ENCODE measurements around the gene SPDL1. TPM values are rescaled to one million over a fixed set of nuclear protein-coding genes. Genes with fewer than 3 reads are reported as not detected.

The SPDL1 gene
- total and polyA plus RNA-seq, 4 donors, result 0.89 to 11.5 (median 3.0) TPM

DNA sequence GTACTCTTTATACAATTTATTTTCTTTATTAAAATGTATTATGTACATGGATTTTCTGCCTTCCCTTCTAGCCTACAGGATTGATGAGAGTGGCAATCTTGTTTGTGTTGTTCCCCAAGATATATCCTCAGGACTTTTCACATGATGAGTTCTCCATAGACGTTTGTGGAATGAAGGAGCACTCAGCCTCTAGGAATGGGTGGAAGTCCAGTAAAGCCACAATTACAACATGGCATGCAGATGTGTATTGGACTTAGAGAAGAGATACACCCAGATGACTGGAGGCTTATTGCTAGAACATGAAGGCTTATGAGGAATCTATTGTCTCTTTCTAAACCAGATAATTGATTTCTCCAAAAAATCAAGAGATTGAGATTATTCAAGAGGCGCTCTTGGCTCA is 45.3 kb downstream of the SPDL1 start:
- Histone ChIP-seq H3K4me1 (ENCODE audit: control insufficient read depth in 4 of 4, insufficient read depth in 4 of 4, low read length in 3 of 4) (no peaks in the 10 kb centered on the region), H3K27me3 (ENCODE audit: control insufficient read depth in 4 of 4, insufficient read depth in 4 of 4, low read length in 3 of 4) (no peaks in the 10 kb centered on the region), H3K9ac (ENCODE audit: low read depth in 1 of 2, low read length in 2 of 2) (no peak overlapping the region), H3K27ac (ENCODE audit: low read depth in 1 of 2, low read length in 2 of 2) (no peak overlapping the region), H3K36me3 (ENCODE audit: control insufficient read depth in 4 of 4, insufficient read depth in 3 of 4, low read depth in 1 of 4, low read length in 3 of 4) (no peaks in the 10 kb centered on the region), H3K9me3 (ENCODE audit: control insufficient read depth in 4 of 4, low read length in 3 of 4) (no peaks in the 10 kb centered on the region), H3K4me3 (ENCODE audit: low read depth in 1 of 3, low read length in 3 of 3) (no peak overlapping the region)
- DNase-seq (ENCODE audit: low spot score), result no peak
- TF ChIP-seq SP1 (IDR thresholded peaks at IDR 0.05), result no peak
- no peak for TF ChIP-seq NR2F2 (IDR thresholded peaks at IDR 0.05)
- TF ChIP-seq RAD21 (IDR thresholded peaks at IDR 0.05), result no peak
- TF ChIP-seq FOXA1 (IDR thresholded peaks at IDR 0.05), result no peak
- TF ChIP-seq HNF4G (IDR thresholded peaks at IDR 0.05), result no peak
- TF ChIP-seq EGR1 (IDR thresholded peaks at IDR 0.05; ENCODE audit: low read depth in 2 of 2), result no peak
- TF ChIP-seq RXRA (IDR thresholded peaks at IDR 0.05), result no peak
- TF ChIP-seq CTCF (IDR thresholded peaks at IDR 0.05; ENCODE audit: low read depth, low read length, missing input control), result no peak
- TF ChIP-seq TAF1 (conservative IDR thresholded peaks at IDR 0.05), result no peak
- no peak for TF ChIP-seq ZBTB33 (IDR thresholded peaks at IDR 0.05)
- TF ChIP-seq REST (IDR thresholded peaks at IDR 0.05), result no peak
- TF ChIP-seq ATF3 (IDR thresholded peaks at IDR 0.05), result no peak
- no peak for TF ChIP-seq HNF4A (conservative IDR thresholded peaks at IDR 0.05)
- no peak for TF ChIP-seq JUND (IDR thresholded peaks at IDR 0.05)
- no peak for TF ChIP-seq YY1 (IDR thresholded peaks at IDR 0.05)
- TF ChIP-seq GABPA (IDR thresholded peaks at IDR 0.05 in 1 of 2, conservative IDR thresholded peaks at IDR 0.05 in 1 of 2), result no peak
- TF ChIP-seq, protein P1, sequence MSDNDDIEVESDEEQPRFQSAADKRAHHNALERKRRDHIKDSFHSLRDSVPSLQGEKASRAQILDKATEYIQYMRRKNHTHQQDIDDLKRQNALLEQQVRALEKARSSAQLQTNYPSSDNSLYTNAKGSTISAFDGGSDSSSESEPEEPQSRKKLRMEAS (IDR thresholded peaks at IDR 0.05), result no peak
- no peak for TF ChIP-seq FOXA2 (IDR thresholded peaks at IDR 0.05)
- whole genome bisulfite sequencing, result 71% methylated on average over 2 of the region's 2 CpGs

All from liver (tissue), 9 donors.